SK-N-MC (cell line): ENCODE measurements around the gene C19orf67.

Source experiments
- EZH2 ChIP-seq: fragments of 200-600 bp; sonication (generic); IDR thresholded peaks from one replicate; pipeline ENCODE4 v1.6.1; 2017; ENCODE audit warnings: antibody characterized with exemption
- POLR2AphosphoS5 ChIP-seq: IDR thresholded peaks from 2 replicates; pipeline ENCODE4 v1.6.1; 2012; ENCODE audit warnings: mild to moderate bottlenecking, low read depth, low read length, borderline replicate concordance

GRCh38 chr19:14117668-14118164 lies 32.1 kb upstream of the C19orf67 start, which contains the start of gene PRKACA:
- TF ChIP-seq EZH2: no peak
- TF ChIP-seq POLR2AphosphoS5: peak; percentile 40; the same call in 1 of the 2 replicates
